Measurements from ENCODE around the gene COL20A1. TPM values are rescaled to one million over a fixed set of nuclear protein-coding genes. Genes with fewer than 3 reads are reported as not detected.

Gene COL20A1
- total and polyA plus RNA-seq, 2 of the 13 experiments (the other 11 are each of a cell fraction or from before 2014, with no cell fraction given), result not detected

GRCh38 chr20:63272105-63273058 is 20.6 kb upstream of the COL20A1 start, which contains the start of gene ARFGAP1 (continued):
- TF ChIP-seq GRHL1 (CRISPR knock-in tag; conservative IDR thresholded peaks at IDR 0.05) (no peak; the same call in 1 of the 2 replicates), ZNF281 (CRISPR knock-in tag; IDR thresholded peaks at IDR 0.05; ENCODE audit: borderline replicate concordance) (no peak), MTA1 (CRISPR knock-in tag; IDR thresholded peaks at IDR 0.05; ENCODE audit: borderline replicate concordance) (no peak), ZNF773 (CRISPR knock-in tag; IDR thresholded peaks at IDR 0.05; ENCODE audit: borderline replicate concordance) (no peak), ZNF780A (CRISPR knock-in tag; IDR thresholded peaks at IDR 0.05) (no peak), DDIT3 (CRISPR knock-in tag; IDR thresholded peaks at IDR 0.05) (no peak), ZNF549 (CRISPR knock-in tag; IDR thresholded peaks at IDR 0.05) (no peak), BCL3 (CRISPR knock-in tag; IDR thresholded peaks at IDR 0.05) (peak; percentile 53; the same call in 1 of the 2 replicates), ZFY (CRISPR knock-in tag; IDR thresholded peaks at IDR 0.05) (peak; percentile 99), ARID2 (CRISPR knock-in tag; IDR thresholded peaks at IDR 0.05; ENCODE audit: borderline replicate concordance) (peak; percentile 46; the same call in 1 of the 2 replicates), NRL (CRISPR knock-in tag; IDR thresholded peaks at IDR 0.05; ENCODE audit: borderline replicate concordance) (no peak), MIER3 (CRISPR knock-in tag; IDR thresholded peaks at IDR 0.05; ENCODE audit: borderline replicate concordance) (no peak; the same call in 1 of the 2 replicates), PHF8 (CRISPR knock-in tag; IDR thresholded peaks at IDR 0.05) (peak; percentile 92), ZNF615 (CRISPR knock-in tag; IDR thresholded peaks at IDR 0.05; ENCODE audit: borderline replicate concordance) (no peak), TOPORS (CRISPR knock-in tag; IDR thresholded peaks at IDR 0.05) (peak; percentile 93; the same call in 1 of the 2 replicates), ZNF792 (CRISPR knock-in tag; IDR thresholded peaks at IDR 0.05) (peak; percentile 93)
- TF ChIP-seq, protein P1, sequence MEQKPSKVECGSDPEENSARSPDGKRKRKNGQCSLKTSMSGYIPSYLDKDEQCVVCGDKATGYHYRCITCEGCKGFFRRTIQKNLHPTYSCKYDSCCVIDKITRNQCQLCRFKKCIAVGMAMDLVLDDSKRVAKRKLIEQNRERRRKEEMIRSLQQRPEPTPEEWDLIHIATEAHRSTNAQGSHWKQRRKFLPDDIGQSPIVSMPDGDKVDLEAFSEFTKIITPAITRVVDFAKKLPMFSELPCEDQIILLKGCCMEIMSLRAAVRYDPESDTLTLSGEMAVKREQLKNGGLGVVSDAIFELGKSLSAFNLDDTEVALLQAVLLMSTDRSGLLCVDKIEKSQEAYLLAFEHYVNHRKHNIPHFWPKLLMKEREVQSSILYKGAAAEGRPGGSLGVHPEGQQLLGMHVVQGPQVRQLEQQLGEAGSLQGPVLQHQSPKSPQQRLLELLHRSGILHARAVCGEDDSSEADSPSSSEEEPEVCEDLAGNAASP (CRISPR knock-in tag; IDR thresholded peaks at IDR 0.05; ENCODE audit: borderline replicate concordance), result peak; percentile 81
- TF ChIP-seq, protein P2, sequence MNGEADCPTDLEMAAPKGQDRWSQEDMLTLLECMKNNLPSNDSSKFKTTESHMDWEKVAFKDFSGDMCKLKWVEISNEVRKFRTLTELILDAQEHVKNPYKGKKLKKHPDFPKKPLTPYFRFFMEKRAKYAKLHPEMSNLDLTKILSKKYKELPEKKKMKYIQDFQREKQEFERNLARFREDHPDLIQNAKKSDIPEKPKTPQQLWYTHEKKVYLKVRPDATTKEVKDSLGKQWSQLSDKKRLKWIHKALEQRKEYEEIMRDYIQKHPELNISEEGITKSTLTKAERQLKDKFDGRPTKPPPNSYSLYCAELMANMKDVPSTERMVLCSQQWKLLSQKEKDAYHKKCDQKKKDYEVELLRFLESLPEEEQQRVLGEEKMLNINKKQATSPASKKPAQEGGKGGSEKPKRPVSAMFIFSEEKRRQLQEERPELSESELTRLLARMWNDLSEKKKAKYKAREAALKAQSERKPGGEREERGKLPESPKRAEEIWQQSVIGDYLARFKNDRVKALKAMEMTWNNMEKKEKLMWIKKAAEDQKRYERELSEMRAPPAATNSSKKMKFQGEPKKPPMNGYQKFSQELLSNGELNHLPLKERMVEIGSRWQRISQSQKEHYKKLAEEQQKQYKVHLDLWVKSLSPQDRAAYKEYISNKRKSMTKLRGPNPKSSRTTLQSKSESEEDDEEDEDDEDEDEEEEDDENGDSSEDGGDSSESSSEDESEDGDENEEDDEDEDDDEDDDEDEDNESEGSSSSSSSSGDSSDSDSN (CRISPR knock-in tag; IDR thresholded peaks at IDR 0.05), result peak; percentile 90
